GM12878 (cell line): ENCODE results near the gene UFSP2. TPM values are rescaled to one million over a fixed set of nuclear protein-coding genes. Genes with fewer than 3 reads are reported as not detected.

Experiments
- ASH2L ChIP-seq: fragments of 300-600, 200-600 bp; sonication (generic); IDR thresholded peaks from 2 replicates; pipeline ENCODE4 v1.6.1; 2017; ENCODE audit warnings: low read depth, mild to moderate bottlenecking, borderline replicate concordance
- BCL11A ChIP-seq: IDR thresholded peaks from 2 replicates; pipeline ENCODE4 v1.6.1; 2011; ENCODE audit warnings: low read depth, low read length
- CBX5 ChIP-seq: sonication (generic); IDR thresholded peaks from 2 replicates; pipeline ENCODE4 v1.6.1; 2016; ENCODE audit warnings: low read depth, moderate library complexity, mild to moderate bottlenecking, inconsistent platforms
- CEBPB ChIP-seq, 2 experiments: fragments of 150-350 bp in 1 of 2; IDR thresholded peaks; 2 replicates each; pipeline ENCODE4 v1.6.1; 2012 to 2014; ENCODE audit warnings: low read depth in 2 of 2, low read length in 2 of 2, borderline replicate concordance in 1 of 2, inconsistent platforms in 1 of 2
- ESRRA ChIP-seq: IDR thresholded peaks from 2 replicates; pipeline ENCODE4 v1.6.1; 2012; ENCODE audit warnings: mild to moderate bottlenecking, low read length, improper control_type of control experiment
- IRF4 ChIP-seq: IDR thresholded peaks from 2 replicates; pipeline ENCODE4 v1.6.1; 2011; ENCODE audit warnings: low read depth, low read length
- LARP7 ChIP-seq: fragments of 450-650 bp; IDR thresholded peaks from 2 replicates; pipeline ENCODE4 v1.6.1; 2017; ENCODE audit warnings: mild to moderate bottlenecking
- MAX ChIP-seq: IDR thresholded peaks from 2 replicates; pipeline ENCODE4 v1.6.1; 2012; ENCODE audit warnings: low read depth, low read length, improper control_type of control experiment
- MYB ChIP-seq: fragments of 150-350 bp; IDR thresholded peaks from 2 replicates; pipeline ENCODE4 v1.6.1; 2014; ENCODE audit warnings: mild to moderate bottlenecking, low read depth, low read length, borderline replicate concordance
- PML ChIP-seq: IDR thresholded peaks from 2 replicates; pipeline ENCODE4 v1.6.1; 2012; ENCODE audit warnings: low read length, inconsistent platforms
- POU2F2 ChIP-seq: IDR thresholded peaks from 3 replicates; pipeline ENCODE4 v1.6.1; 2011; ENCODE audit warnings: low read depth, mild to moderate bottlenecking, low read length, borderline replicate concordance
- RELB ChIP-seq: fragments of 450-650 bp; IDR thresholded peaks from 2 replicates; pipeline ENCODE4 v1.6.1; 2017; ENCODE audit warnings: low read depth, mild to moderate bottlenecking, moderate library complexity
- REST ChIP-seq: IDR thresholded peaks from 2 replicates; pipeline ENCODE4 v1.6.1; 2012; ENCODE audit warnings: mild to moderate bottlenecking, low read depth, low read length
- SMAD1 ChIP-seq: fragments of 450-650 bp; IDR thresholded peaks from 2 replicates; pipeline ENCODE4 v1.6.1; 2018; ENCODE audit warnings: mild to moderate bottlenecking, low read depth; ENCODE audit not compliant: partially characterized antibody
- SREBF2 ChIP-seq: IDR thresholded peaks from 2 replicates; pipeline ENCODE4 v1.6.1; 2012; ENCODE audit warnings: mild to moderate bottlenecking, low read length
- STAT1 ChIP-seq: fragments of 450-650 bp; conservative IDR thresholded peaks from 2 replicates; pipeline ENCODE4 v1.6.1; 2014; ENCODE audit warnings: antibody characterized with exemption, mild to moderate bottlenecking
- TCF3 ChIP-seq: IDR thresholded peaks from 2 replicates; pipeline ENCODE4 v1.6.1; 2012; ENCODE audit warnings: low read depth, mild to moderate bottlenecking, low read length, borderline replicate concordance; ENCODE audit not compliant: insufficient read depth
- YY1 ChIP-seq: IDR thresholded peaks from 2 replicates; pipeline ENCODE4 v1.6.1; 2011; ENCODE audit warnings: low read depth, mild to moderate bottlenecking, low read length
- ZBTB11 ChIP-seq: fragments of 450-650 bp; formaldehyde crosslinking; IDR thresholded peaks from 2 replicates; pipeline ENCODE4 v1.5.0; 2022; ENCODE audit warnings: mild to moderate bottlenecking, missing genetic modification characterization
- ZNF217 ChIP-seq: fragments of 450-650 bp; IDR thresholded peaks from 2 replicates; pipeline ENCODE4 v1.6.1; 2017; ENCODE audit warnings: antibody characterized with exemption, mild to moderate bottlenecking
- ZSCAN29 ChIP-seq: fragments of 450-650 bp; IDR thresholded peaks from 2 replicates; pipeline ENCODE4 v1.6.1; 2017; ENCODE audit warnings: mild to moderate bottlenecking, moderate library complexity
- polyA plus RNA-seq, 11 experiments: library from polyadenylated mRNA; depleted of rRNA in 4 of 11; unstranded in 6 of 11; stranded (reverse) in 5 of 11; fragments of >200 nt; fragmentation: Nextera tagmentation in 4 of 11; fragmentation: Illumina TruSeq in 1 of 11; extraction: Ambion mirVana in 4 of 11; extraction: Trizol in 1 of 11; gene quantifications; 1 replicate in 1 of 11; 2 replicates in 10 of 11; pipeline versions ENCODE4 v1.2.1 to v1.2.3, GENCODE V29; 2011 to 2016; ENCODE audit warnings: inconsistent platforms in 2 of 11, missing spikeins in 2 of 11, low read depth in 1 of 11
- total RNA-seq, 4 experiments: library from RNA; depleted of rRNA in 3 of 4; stranded (reverse); fragments of >200 nt in 3 of 4; fragmentation: Illumina TruSeq in 1 of 4; extraction: Trizol in 1 of 4; gene quantifications; 2 replicates each; pipeline versions ENCODE4 v1.2.1 to v1.2.3, GENCODE V29; 2013 to 2021

UFSP2 gene
- total and polyA plus RNA-seq, 10 of the 15 experiments (the other 5 are each of a cell fraction or from before 2014, with no cell fraction given): 25.4 to 53.1 (median 37.7) TPM

- TF ChIP-seq ZNF217: no peak
- no peak for TF ChIP-seq SMAD1
- no peak for TF ChIP-seq TCF3
- TF ChIP-seq MAX: peak; percentile 97
- no peak for TF ChIP-seq CEBPB (IDR thresholded peaks at IDR 0.05; ENCODE audit: borderline replicate concordance in 1 of 2, low read depth in 2 of 2, low read length in 2 of 2)
- no peak; the same call in 1 of the 2 replicates for TF ChIP-seq ASH2L
- TF ChIP-seq PML: peak; percentile 58; the same call in 1 of the 2 replicates
- TF ChIP-seq RELB: peak; percentile 79
- TF ChIP-seq ESRRA: no peak
- peak; percentile 80 for TF ChIP-seq REST
- TF ChIP-seq ZBTB11 (CRISPR knock-in tag): 0 out of 2 replicates have a peak, but pooled peaks have one; percentile 19
- TF ChIP-seq ZSCAN29: 0 out of 2 replicates have a peak, but pooled peaks have one; percentile 18
- no peak; the same call in 2 of the 3 replicates for TF ChIP-seq POU2F2
- peak; percentile 96 for TF ChIP-seq YY1
- no peak for TF ChIP-seq SREBF2
- TF ChIP-seq MYB: no peak
- TF ChIP-seq LARP7: peak; percentile 98
- 0 out of 2 replicates have a peak, but pooled peaks have one; percentile 6 for TF ChIP-seq IRF4
- peak; percentile 23 for TF ChIP-seq CBX5
- TF ChIP-seq STAT1: 0 out of 2 replicates have a peak, but pooled peaks have one; percentile 58
- TF ChIP-seq BCL11A: no peak
Observed at GRCh38 chr4:185395956-185396723, 29.6 kb downstream of the UFSP2 start (continued).
